Articular chondrocyte of knee joint (primary cell): ENCODE results near the gene RNF44. TPM values are rescaled to one million over a fixed set of nuclear protein-coding genes. Genes with fewer than 3 reads are reported as not detected.

ENCODE experiments used
- small RNA-seq: library from RNA; depleted of rRNA; stranded (forward); fragments of <200 nt; gene quantifications from one replicate; pipeline ENCODE3, GENCODE V24; 2012
- total RNA-seq: library from RNA; depleted of rRNA; stranded (reverse); fragments of >200 nt; gene quantifications from 2 replicates; pipeline ENCODE4 v1.2.3, GENCODE V29; 2012

RNF44 gene
- total RNA-seq, result 4.0 and 4.1 TPM in 2 replicates

GRCh38 chr5:176536902-176537553 is at the start of gene RNF44:
Gene RNF44 (minus strand): TSS chr5:176537402. CDS start chr5:176532472, 4,930 bp downstream.

GRCh38 chr5:176548967-176549444 is 11.8 kb upstream of the RNF44 start, which contains the start of gene CDHR2:
Gene CDHR2 (plus strand): TSS chr5:176549342. CDS start chr5:176565353, 16,011 bp downstream.

Small RNAs within 50 kb of the gene (small RNA-seq; reads per million reads assigned to genes)
- not detected for gene RF00019
- gene RN7SL684P, result not detected

Other genes starting within 250 kb of the RNF44 start
- 80.4 and 90.3 TPM in 2 replicates for gene KIAA1191, start 175.6 kb downstream of the RNF44 start, total RNA-seq
- 8.5 and 9.1 TPM in 2 replicates for gene ARL10, start 171.9 kb downstream of the RNF44 start, total RNA-seq
- 9.4 and 10.7 TPM in 2 replicates for gene NOP16, start 148.8 kb downstream of the RNF44 start, total RNA-seq
- 28.2 and 38.8 TPM in 2 replicates for gene HIGD2A, start 148.7 kb downstream of the RNF44 start, total RNA-seq
- 88.3 and 98.3 TPM in 2 replicates for gene CLTB, start 120.9 kb downstream of the RNF44 start, total RNA-seq
- 54.6 and 59.6 TPM in 2 replicates for gene FAF2, start 89.0 kb downstream of the RNF44 start, total RNA-seq
- not detected in 2 replicates for gene CDHR2, start 11.9 kb upstream of the RNF44 start, total RNA-seq
- 1.7 and 2.8 TPM in 2 replicates for gene GPRIN1, start 72.8 kb upstream of the RNF44 start, total RNA-seq
- gene SNCB, start 93.1 kb upstream of the RNF44 start, total RNA-seq, result not detected in 2 replicates
- gene EIF4E1B, start 93.3 kb upstream of the RNF44 start, total RNA-seq, result not detected in 2 replicates
- gene TSPAN17, start 110.1 kb upstream of the RNF44 start, total RNA-seq, result 24.9 and 27.4 TPM in 2 replicates